Measurements from ENCODE around the gene ELOB.
"Not testable (repeated sequence)": the region's sequence is repeated elsewhere in the genome, so short reads cannot be mapped to it uniquely, and the experiment has no call there.

ELOB gene

GRCh38 chr16:2745116-2745890 is 31.8 kb downstream of the ELOB start:
- no peak for DNase-seq

DNA sequence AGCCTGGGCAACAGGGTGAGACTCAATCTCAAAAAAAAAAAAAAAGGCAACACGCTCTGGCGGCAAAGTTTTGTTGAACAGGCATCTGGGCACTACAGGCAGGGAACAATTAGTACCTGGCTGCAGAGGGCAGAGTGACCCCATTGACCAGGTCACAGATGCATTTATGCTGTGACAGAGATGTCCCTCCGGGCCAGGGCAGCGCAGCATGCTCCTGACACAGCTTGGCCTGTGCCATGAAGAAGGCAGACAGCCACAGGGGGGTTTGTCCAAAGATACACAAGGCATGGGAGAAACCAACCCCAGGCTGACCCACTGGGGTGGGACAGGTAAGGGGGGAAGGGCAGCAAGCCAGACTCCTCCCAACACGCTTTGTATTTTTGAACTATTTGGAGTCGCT is 32.4 kb downstream of the ELOB start:
- DNase-seq, result no peak

DNA sequence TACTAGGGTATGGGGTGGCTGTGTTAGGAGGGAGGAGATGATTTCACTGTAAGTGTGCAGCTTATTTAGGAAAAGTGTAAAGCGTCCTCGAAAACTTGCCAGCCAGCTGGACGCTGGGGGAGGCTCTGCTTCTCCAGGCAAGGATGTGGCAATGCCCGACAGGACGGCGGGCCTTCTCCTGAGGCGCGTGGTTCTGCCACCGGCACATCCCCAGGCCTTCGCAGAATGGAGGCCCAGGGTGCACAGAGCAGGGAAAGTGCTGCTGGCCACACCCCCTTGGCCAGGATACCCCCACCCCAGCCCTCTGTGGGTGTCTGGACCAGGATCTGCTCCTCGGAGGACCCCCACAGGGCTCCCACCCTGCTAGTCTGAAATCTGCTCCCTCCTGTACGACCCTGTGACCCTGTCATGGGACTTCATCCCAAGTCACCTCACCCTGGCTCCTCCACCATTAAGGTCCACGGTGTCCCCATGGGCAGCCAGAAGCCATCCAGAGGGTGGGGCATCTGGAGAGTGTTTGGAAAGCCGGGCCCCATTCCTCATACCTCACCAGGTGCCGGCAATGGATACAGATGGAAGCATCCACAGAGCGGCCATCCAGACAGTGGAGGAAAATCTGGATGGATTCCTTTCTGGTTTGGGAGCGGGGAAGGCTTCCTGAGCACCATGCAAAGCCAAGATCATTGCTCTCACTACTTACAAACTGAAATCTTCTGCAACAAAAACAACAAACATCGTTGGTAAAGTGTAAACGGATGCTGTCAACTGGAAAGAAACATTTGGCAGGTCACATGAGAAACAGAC is 33.9 kb downstream of the ELOB start:
- no peak for DNase-seq

- no peak for DNase-seq
These were observed 34.6 kb downstream of the ELOB start for GRCh38 chr16:2742323-2743006.

- DNase-seq, result no peak
These were observed 35.9 kb downstream of the ELOB start for GRCh38 chr16:2741168-2741567.

GRCh38 chr16:2740476-2740875 is 36.6 kb downstream of the ELOB start:
- no peak for DNase-seq

DNA sequence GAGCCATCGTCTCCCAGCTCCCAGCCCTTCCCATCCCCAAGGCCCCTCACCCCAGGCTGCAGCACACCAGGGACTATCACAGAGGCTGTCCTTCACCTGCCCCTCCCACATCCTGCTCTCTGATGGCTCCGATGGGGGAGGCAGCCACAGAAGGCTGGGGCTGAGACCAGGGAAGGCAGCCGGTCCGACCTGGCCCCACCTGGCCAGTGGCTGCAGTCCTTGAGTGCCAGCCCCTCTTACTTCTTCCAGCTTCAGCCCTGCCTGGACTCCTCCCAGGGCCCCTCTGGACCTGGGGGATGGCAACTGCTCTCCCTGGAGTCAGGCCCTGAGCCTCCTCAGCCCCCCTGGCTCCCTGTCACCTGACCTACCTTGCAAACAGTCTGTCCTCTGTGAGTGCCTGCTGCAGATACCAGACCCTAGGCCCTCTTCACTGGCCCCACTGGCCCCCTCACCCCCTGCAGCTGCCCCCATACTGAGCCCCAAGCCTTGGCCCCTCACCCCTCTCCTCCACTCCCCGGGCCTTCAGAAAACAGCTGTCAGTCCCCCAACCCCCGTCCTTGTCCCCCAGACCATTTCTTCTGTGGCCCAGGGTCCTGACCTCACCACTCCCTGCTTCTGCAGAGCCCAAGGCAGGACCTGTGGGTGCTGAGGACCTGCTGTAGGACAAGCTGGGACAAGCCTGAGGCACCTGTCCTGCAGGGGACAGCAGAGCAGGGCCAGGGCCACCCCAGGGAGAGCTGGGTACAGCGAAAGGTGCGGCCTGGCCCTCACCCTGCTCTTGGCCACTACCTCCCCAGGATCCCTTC is 37.3 kb downstream of the ELOB start:
- DNase-seq, result no peak

GRCh38 chr16:2738615-2739014 is 38.5 kb downstream of the ELOB start:
- no peak for DNase-seq

DNA sequence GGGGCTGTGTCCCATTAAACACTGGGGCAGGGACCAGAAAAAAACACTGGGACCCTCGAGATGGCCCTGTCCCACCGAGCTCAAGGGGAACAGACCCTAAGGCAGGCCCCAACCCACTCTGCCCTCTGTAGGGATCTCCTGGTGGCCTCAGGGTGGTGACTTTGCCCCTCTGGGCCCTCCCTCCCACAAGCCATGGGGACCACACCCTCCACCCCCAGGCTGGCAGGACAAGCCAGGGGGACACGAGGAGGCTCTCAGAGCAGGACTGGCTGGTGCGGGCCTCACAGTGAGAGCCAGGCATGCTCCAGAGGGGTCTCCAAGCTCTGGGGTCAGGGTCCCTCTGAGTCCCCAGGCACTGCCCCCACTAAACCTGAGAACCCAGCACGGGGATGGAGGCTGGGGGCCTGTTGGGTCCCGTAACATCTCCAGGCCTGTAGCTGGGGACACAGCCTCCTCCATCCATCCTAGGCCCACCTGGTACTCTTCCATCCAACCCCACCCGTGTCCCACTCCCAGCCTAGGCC is 39.1 kb downstream of the ELOB start:
- DNase-seq, result no peak

- no peak for DNase-seq
These were observed 39.9 kb downstream of the ELOB start for GRCh38 chr16:2737238-2737605.

DNA sequence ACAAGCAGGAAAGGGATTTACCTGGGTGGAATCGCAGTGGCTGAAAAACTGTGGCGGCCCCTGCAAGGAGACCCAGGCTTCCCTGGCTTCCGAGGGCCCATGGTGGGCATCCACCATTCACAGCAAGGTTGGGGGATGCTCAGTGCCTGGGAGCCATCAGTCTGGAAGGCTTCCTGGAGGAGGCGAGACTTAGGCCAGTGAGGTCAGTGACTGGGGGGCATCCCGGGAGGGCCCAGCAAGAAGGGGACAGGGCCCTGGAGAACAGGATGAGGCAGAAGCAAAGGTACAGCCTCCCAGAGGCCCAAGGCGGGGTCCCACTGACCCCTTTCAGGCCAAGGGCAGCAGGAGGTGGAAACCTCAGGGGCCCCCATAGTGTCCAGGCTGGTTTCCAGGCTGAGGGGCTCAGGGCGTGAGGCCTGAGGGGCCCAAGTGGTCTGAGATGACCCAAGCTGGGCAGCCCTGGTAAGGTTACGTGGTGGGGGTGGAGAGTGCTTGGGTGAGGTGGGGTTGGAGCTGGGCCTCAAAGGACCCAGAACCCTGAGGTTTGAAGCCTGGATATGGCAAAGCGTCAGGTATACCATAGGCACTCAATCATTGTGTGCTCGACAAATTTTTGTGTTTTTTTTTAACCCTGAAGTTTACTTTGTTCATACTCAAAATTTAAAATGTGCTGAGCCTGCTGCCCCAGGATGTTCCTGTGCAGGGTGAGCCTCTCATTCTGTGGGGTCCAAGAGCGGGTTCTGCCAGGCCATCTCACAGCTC is 40.4 kb downstream of the ELOB start:
- DNase-seq, result no peak

GRCh38 chr16:2734844-2735515 is 42.1 kb downstream of the ELOB start:
- no peak for DNase-seq

DNA sequence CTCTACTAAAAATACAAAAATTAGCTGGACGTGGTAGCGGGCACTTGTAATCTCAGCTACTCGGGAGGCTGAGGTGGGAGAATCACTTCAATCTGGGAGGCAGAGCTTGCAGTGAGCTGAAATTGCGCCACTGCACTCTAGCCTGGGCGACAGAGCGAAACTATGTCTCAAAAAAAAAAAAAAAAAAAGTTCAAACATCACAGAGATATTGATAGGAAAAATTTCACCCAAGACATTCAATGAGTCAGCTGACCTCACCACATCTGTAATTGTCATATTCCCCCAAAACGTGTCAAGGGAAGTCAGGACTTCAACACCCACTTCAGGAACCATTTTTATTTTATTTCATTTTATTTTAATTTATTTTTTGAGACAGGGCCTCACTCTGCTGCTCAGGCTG is 49.0 kb downstream of the ELOB start:
- DNase-seq, result no peak

GRCh38 chr16:2726923-2727322 is 50.2 kb downstream of the ELOB start:
- DNase-seq, result no peak

DNA sequence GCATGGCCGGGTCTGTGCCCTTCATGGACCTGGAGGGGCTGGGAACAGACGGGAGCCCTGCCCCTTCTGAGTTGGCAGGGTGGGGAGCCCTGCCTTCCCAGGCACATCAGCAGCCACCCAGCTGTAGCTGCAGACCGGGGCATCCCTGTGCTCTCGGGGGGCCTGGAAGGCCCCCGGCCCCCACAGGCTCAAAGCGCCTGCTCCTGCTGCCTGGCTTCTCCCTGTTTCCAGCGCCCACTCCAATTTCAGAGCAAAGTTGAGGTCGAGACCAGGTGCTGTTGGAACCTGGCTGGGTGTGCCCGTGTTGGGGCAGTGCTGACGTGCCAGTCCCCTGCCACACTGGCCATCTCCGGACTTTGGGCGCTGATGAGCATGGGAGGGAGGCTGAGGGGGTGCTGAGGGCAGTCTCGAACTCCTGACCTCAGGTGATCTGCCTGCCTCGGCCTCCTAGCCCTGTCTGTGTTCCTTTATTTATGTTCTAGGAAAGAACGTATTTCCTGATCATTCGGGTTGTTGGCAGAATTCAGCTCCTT is 52.2 kb downstream of the ELOB start:
- DNase-seq, result no peak

DNA sequence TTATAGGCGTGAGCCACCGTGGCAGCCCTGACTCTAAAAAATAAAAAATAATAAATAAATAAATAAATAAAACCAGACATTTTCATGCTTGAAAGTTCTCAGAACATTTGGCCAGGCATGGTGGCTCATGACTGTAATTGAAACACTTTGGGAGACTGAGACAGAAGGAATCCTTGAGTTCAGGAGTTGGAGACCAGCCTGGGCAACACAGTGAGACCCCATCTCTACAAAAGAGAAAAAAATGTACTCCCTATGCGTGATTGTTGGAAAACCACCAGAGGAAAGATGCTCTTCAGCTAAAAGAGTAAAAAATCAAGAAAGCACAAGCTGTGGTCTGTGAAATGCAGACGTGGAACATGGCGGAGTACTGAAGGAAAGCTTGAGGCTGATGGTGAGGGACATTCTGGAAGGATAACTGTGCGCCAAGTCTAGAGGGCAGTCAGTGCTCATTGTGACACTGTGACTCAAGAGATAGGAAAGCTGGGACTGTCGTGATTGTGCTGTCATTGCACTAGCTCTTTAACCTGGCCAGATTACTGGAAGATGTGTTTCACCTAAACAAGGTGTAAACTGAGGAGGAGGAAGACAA is 52.9 kb downstream of the ELOB start:
- DNase-seq, result no peak

DNA sequence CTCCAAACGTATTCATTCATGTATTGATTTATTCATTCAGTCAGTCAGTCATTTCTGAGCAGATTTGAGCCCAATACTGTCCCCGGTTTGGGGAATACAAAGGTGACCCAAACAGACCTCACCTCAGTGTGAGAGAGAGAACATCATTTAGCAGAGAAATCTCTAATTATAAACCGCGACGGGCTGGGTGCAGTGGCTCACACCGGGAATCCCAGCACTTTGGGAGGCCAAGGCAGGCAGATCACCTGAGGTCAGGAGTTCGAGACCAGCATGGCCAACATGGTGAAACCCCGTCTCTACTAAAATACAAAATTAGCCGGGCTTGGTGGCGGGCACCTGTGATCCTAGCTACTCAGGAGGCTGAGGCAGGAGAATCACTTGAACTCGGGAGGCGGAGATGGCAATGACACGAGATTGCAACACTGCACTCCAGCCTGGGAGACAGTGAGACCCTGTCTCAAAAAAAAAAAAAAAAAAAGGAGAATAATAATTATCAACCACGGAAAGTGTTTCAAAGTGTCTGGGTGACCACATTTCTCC is 55.4 kb downstream of the ELOB start:
- not testable (repeated sequence) for DNase-seq
